B cell (primary cell): ENCODE measurements around the gene SLC39A1. TPM values are rescaled to one million over a fixed set of nuclear protein-coding genes. Genes with fewer than 3 reads are reported as not detected.
A peak's percentile ranks its signal among the peaks of the same experiment; 100 is the strongest.

Experiments
- ATAC-seq: fragments of 200-7000 bp; cut with Tn5 transposase; one replicate; pipeline ENCODE4 v1.10.0; 2021; ENCODE audit warnings: low read depth, mild to moderate bottlenecking, moderate number of reproducible peaks, moderate library complexity
- CTCF ChIA-PET: fragments of 350-600 bp; sonication (Branson Sonifier 250); formaldehyde crosslinking; loops from one replicate; lab custom pipeline; 2021; ENCODE audit warnings: antibody characterized with exemption, inconsistent platforms; lab: Charles Lee
- POLR2A ChIA-PET: fragments of 350-600 bp; sonication (Branson Sonifier 250); formaldehyde crosslinking; loops from one replicate; lab custom pipeline; 2021; ENCODE audit warnings: antibody characterized with exemption; lab: Charles Lee
- DNase-seq: peaks from one replicate; pipeline ENCODE4 v3.0.0; 2013
- H2AFZ ChIP-seq: 2 replicates; pipeline ENCODE4 v1.6.1; 2012; ENCODE audit warnings: mild to moderate bottlenecking, low read depth, low read length; ENCODE audit not compliant: insufficient read depth, poor library complexity, severe bottlenecking
- H3K27ac ChIP-seq, 2 donors: 1 replicate in 1 of 2; 2 replicates in 1 of 2; pipeline ENCODE4 v1.5.1; 2012 to 2013; ENCODE audit warnings: low read length in 2 of 2, mild to moderate bottlenecking in 2 of 2, moderate library complexity in 1 of 2
- H3K27me3 ChIP-seq, 4 experiments: fragments of 200-600 bp in 1 of 4; sonication (generic) in 1 of 4; replicated peaks in 1 of 4; 1 replicate in 2 of 4; 2 replicates in 2 of 4; pipeline versions ENCODE4 v1.6.1 to v1.7.0; 2013 to 2016; ENCODE audit warnings: low read length in 3 of 4, mild to moderate bottlenecking in 2 of 4, mixed read lengths in 1 of 4, moderate library complexity in 1 of 4; ENCODE audit not compliant: insufficient read depth in 4 of 4, control insufficient read depth in 3 of 4; ENCODE audit errors: control extremely low read depth in 1 of 4
- H3K36me3 ChIP-seq, 2 experiments: replicated peaks in 1 of 2; 1 replicate in 1 of 2; 2 replicates in 1 of 2; pipeline versions ENCODE4 v1.6.1 to v1.7.1; 2013; ENCODE audit warnings: low read length in 1 of 2; ENCODE audit not compliant: insufficient read depth in 2 of 2, control insufficient read depth in 1 of 2; ENCODE audit errors: control extremely low read depth in 1 of 2, extremely low read depth in 1 of 2
- H3K4me1 ChIP-seq, 2 donors: fragments of 200-600 bp in 1 of 2; sonication (generic) in 1 of 2; 1 replicate in 1 of 2; 2 replicates in 1 of 2; pipeline versions ENCODE4 v1.5.1 to v1.6.1; 2013 to 2017; ENCODE audit warnings: low read length in 2 of 2; ENCODE audit not compliant: control insufficient read depth in 2 of 2, insufficient read depth in 2 of 2
- H3K4me2 ChIP-seq: replicated peaks from 2 replicates; pipeline ENCODE3; 2012; ENCODE audit warnings: mild to moderate bottlenecking, low read depth, low read length; ENCODE audit not compliant: poor library complexity, severe bottlenecking
- H3K4me3 ChIP-seq, 5 experiments: fragments of 200-600 bp in 1 of 5; sonication (generic) in 1 of 5; 1 replicate in 3 of 5; 2 replicates in 2 of 5; pipeline versions ENCODE4 v1.5.1 to v1.7.0; 2011 to 2016; ENCODE audit warnings: low read length in 4 of 5, mild to moderate bottlenecking in 4 of 5, low read depth in 2 of 5, control low read depth in 1 of 5, moderate library complexity in 1 of 5; ENCODE audit not compliant: insufficient read depth in 1 of 5; ENCODE audit errors: control extremely low read depth in 1 of 5, extremely low read depth in 1 of 5
- H3K79me2 ChIP-seq: fragments of 200-600 bp; sonication (generic); one replicate; pipeline ENCODE4 v1.6.0; 2016; ENCODE audit warnings: low read length; ENCODE audit not compliant: control insufficient read depth, insufficient read depth
- H3K9ac ChIP-seq: fragments of 200-600 bp; sonication (generic); 2 replicates; pipeline ENCODE4 v1.6.1; 2017; ENCODE audit warnings: mild to moderate bottlenecking, low read length, moderate library complexity
- H3K9me3 ChIP-seq, 3 donors: one replicate each; pipeline versions ENCODE4 v1.6.1 to v1.7.1; 2013; ENCODE audit warnings: low read length in 2 of 3; ENCODE audit not compliant: control insufficient read depth in 2 of 3, insufficient read depth in 1 of 3; ENCODE audit errors: control extremely low read depth in 1 of 3
- H4K20me1 ChIP-seq: 2 replicates; pipeline ENCODE4 v1.6.0; 2012; ENCODE audit warnings: mild to moderate bottlenecking, low read length; ENCODE audit not compliant: insufficient read depth, control insufficient read depth, poor library complexity, severe bottlenecking
- H3K27ac Mint-ChIP-seq: one replicate; pipeline ENCODE4 v1.8.0; 2021; ENCODE audit warnings: mixed read lengths
- H3K27me3 Mint-ChIP-seq: one replicate; pipeline ENCODE4 v1.8.0; 2021; ENCODE audit warnings: mixed read lengths
- H3K4me1 Mint-ChIP-seq: one replicate; pipeline ENCODE4 v1.8.0; 2021; ENCODE audit warnings: mixed read lengths
- H3K4me3 Mint-ChIP-seq: one replicate; pipeline ENCODE4 v1.8.0; 2021; ENCODE audit warnings: mixed read lengths
- H3K9me3 Mint-ChIP-seq: one replicate; pipeline ENCODE4 v1.8.0; 2022; ENCODE audit warnings: mixed read lengths; ENCODE audit not compliant: insufficient read depth
- EZH2 ChIP-seq: IDR thresholded peaks from 2 replicates; pipeline ENCODE4 v1.6.1; 2012; ENCODE audit warnings: borderline replicate concordance, low read depth, mild to moderate bottlenecking, moderate library complexity, low read length; ENCODE audit not compliant: insufficient read depth, poor library complexity, severe bottlenecking
- WGBS: methylation state at CpG from one replicate; pipeline ENCODE4 v1.1.5; 2013; ENCODE audit warnings: missing lambda C conversion rate; ENCODE audit not compliant: insufficient coverage; 5-methylcytosine and 5-hydroxymethylcytosine counted together
- intact Hi-C: fragments of 100-400 bp; cut with micrococcal nuclease; formaldehyde crosslinking; loops from one replicate; pipeline ENCODE4 v1.10.0; 2022
- polyA plus RNA-seq: library from polyadenylated mRNA; depleted of rRNA; stranded (reverse); fragments of >200 nt; gene quantifications from 2 replicates; pipeline ENCODE4 v1.2.3, GENCODE V29; 2012
- total RNA-seq, 2 donors: library from RNA; stranded (reverse); fragments of 120-200 nt in 1 of 2; gene quantifications; 1 replicate in 1 of 2; 2 replicates in 1 of 2; pipeline versions ENCODE4 v1.2.3 to v1.2.4, GENCODE V29; 2013 to 2022
- TF ChIP-seq, protein P1 (sequence below): fragments of 200-600 bp; IDR thresholded peaks from one replicate; pipeline ENCODE4 v1.8.0; 2022; ENCODE audit warnings: antibody characterized with exemption, mild to moderate bottlenecking

SLC39A1 gene
- total and polyA plus RNA-seq, 2 donors (not counting 1 experiment from before 2014, with no cell fraction given): 19.3 to 28.1 TPM

DNA sequence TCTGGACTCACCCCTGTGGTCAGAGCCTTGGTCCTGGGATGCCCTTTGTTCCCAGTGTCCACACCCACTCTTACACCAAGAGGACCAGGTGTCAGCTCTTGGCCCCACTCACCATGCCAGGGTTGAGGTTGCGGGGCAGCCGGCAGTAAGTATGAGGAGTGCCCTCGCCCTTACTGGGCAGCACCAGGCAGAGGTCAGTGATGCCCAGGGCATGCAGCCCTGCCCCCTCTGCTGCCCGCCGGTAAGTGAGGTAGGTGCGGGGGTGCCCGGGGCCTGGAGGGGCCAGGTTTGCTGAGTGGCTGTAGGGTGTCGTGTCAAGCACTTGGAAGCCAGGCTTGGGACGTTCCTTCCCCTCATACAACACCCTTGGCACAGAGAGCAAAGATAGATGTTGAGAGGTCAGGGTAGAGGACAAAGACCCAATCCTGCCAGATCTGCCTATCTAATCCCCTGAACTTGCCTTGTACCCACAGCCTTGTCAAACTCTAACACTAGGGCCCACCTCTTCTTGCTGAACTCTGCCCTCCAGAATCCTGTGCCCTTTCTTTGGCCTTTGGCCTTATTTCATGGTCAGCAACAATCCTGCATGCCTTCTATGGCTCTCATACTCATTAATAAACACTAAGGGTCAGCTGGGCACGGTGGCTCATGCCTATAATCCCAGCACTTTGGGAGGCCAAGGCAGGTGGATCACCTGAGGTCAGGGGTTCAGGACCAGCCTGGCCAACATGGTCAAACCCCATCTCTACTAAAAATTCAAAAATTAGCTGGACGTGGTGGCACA is 20.4 kb downstream of the SLC39A1 start:
- Histone ChIP-seq H4K20me1 (peaks cover 40% of the 10 kb centered on the region), H3K36me3 (peaks cover 17 to 62% of the 10 kb centered on the region in 2 experiments), H3K4me2 (peak overlapping the region; percentile 16), H3K27me3 (no peaks in the 10 kb centered on the region), H3K27ac (peak overlapping the region in 1 of 2 donors; percentile 51), H3K79me2 (peaks cover 51% of the 10 kb centered on the region), H2AFZ (no peak overlapping the region), H3K4me3 (no peak overlapping the region), H3K9me3 (no peaks in the 10 kb centered on the region), H3K4me1 (peaks cover 24 to 40% of the 10 kb centered on the region in 2 donors), H3K9ac (no peak overlapping the region)
- Mint-ChIP-seq H3K27ac (peak overlapping the region; percentile 37), H3K4me1 (peaks cover 44% of the 10 kb centered on the region), H3K9me3 (no peaks in the 10 kb centered on the region), H3K4me3 (peak overlapping the region; percentile 27), H3K27me3 (no peaks in the 10 kb centered on the region)
- DNase-seq: no peak
- intact Hi-C loops: no loop called here
- TF ChIP-seq EZH2: no peak
- POLR2A ChIA-PET: interaction anchor here (4.1 to 4.2 kb wide), 2 partner anchors 20 to 34 kb away, joined by 40 to 124 read pairs; partner anchors contain the start of genes GATAD2B and JTB
- CTCF ChIA-PET: interaction anchor here (1.3 to 5.9 kb wide), 3 partner anchors 21 to 43 kb away, joined by 3 to 65 read pairs (median 46); partner anchors contain the start of genes CREB3L4, GATAD2B, RAB13 and SLC39A1
- no peak for ATAC-seq
- 100% methylated on average over 5 of the region's 11 CpGs for WGBS

DNA sequence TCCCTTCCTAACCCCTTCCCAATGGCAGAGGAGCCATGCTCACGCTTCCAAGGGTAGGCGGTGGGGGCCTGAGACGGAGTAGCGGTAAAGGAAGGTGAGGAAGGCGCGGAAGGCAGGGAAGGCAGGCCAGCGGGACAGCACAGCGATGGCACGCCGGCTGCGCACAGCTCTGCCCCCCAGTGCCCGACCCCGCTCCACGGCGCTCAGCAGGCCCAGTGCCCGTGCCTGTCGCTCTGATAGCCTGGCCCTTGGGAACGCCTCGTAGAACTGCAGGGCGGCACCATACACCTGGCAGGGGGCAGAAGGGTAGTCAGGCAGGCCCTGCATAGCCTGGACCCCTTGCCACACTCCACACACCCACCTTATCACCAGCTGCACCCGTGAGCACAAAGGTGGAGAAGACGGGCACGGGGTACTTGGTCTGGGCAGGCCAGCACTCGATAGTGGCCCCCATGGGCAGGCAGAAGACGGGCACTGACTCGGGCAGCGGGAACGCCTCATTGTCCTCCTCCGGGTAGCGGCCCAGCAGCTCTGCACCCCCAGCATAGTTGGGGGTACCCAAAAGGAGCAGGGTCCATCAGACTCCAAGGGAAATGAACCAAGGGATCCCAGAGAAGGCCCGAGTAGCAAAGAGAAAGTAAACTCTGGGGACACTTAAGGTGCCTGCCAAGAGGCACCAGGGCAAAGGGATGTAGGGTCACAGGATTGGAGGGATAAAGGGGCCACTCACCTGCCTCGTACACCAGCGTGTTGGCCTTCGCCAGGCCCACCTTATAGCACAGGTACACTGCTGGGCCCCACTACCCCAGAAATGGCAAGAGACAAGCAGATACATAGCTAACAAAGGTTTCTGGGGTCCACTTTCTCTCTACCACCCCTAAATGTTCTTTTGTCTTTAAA is 21.3 kb downstream of the SLC39A1 start:
- Mint-ChIP-seq H3K4me1 (peaks cover 40% of the 10 kb centered on the region), H3K27me3 (no peaks in the 10 kb centered on the region), H3K9me3 (no peaks in the 10 kb centered on the region), H3K27ac (no peak overlapping the region), H3K4me3 (no peak overlapping the region)
- intact Hi-C loops: no loop called here
- WGBS: 97% methylated on average over 34 of the region's 34 CpGs
- ChIA-PET POLR2A (no interaction called here), CTCF (no interaction called here)
- Histone ChIP-seq H3K27ac (peak overlapping the region in 1 of 2 donors; percentile 51), H2AFZ (no peak overlapping the region), H3K27me3 (no peaks in the 10 kb centered on the region), H3K4me2 (no peak overlapping the region), H3K4me1 (peaks cover 22 to 36% of the 10 kb centered on the region in 2 donors), H3K79me2 (peaks cover 57% of the 10 kb centered on the region), H4K20me1 (peaks cover 47% of the 10 kb centered on the region), H3K36me3 (peaks cover 17 to 65% of the 10 kb centered on the region in 2 experiments), H3K4me3 (no peak overlapping the region), H3K9ac (no peak overlapping the region), H3K9me3 (no peaks in the 10 kb centered on the region)
- DNase-seq: no peak
- no peak for ATAC-seq
- TF ChIP-seq, protein P1, sequence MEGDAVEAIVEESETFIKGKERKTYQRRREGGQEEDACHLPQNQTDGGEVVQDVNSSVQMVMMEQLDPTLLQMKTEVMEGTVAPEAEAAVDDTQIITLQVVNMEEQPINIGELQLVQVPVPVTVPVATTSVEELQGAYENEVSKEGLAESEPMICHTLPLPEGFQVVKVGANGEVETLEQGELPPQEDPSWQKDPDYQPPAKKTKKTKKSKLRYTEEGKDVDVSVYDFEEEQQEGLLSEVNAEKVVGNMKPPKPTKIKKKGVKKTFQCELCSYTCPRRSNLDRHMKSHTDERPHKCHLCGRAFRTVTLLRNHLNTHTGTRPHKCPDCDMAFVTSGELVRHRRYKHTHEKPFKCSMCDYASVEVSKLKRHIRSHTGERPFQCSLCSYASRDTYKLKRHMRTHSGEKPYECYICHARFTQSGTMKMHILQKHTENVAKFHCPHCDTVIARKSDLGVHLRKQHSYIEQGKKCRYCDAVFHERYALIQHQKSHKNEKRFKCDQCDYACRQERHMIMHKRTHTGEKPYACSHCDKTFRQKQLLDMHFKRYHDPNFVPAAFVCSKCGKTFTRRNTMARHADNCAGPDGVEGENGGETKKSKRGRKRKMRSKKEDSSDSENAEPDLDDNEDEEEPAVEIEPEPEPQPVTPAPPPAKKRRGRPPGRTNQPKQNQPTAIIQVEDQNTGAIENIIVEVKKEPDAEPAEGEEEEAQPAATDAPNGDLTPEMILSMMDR: no peak
- no peak for TF ChIP-seq EZH2
